Left renal cortex interstitium (tissue), 4 donors: ENCODE data around the gene PRKAG3. TPM values are rescaled to one million over a fixed set of nuclear protein-coding genes. Genes with fewer than 3 reads are reported as not detected.
"Not testable (repeated sequence)": the region's sequence is repeated elsewhere in the genome, so short reads cannot be mapped to it uniquely, and the experiment has no call there.

Source experiments
- DNase-seq, 4 donors: peaks; one replicate each; pipeline ENCODE4 v3.0.0-alpha.2; 2013; ENCODE audit warnings: low read depth in 4 of 4, low spot score in 2 of 4, missing footprints in 1 of 4
- polyA plus RNA-seq, 4 donors: library from polyadenylated mRNA; unstranded; fragments of 120-200 nt; gene quantifications; one replicate each; pipeline ENCODE4 v1.2.1, GENCODE V29; 2013; ENCODE audit not compliant: insufficient read length in 4 of 4

PRKAG3 gene
- polyA plus RNA-seq, 4 donors = 0.07 to 0.17 TPM; not detected in 2

- no peak for DNase-seq
Observed at GRCh38 chr2:218786133-218786532, 45.5 kb downstream of the PRKAG3 start.

- no peak for DNase-seq
Observed at GRCh38 chr2:218785103-218785502, 46.5 kb downstream of the PRKAG3 start.

GRCh38 chr2:218783688-218784087 is 47.9 kb downstream of the PRKAG3 start:
- DNase-seq = no peak

DNA sequence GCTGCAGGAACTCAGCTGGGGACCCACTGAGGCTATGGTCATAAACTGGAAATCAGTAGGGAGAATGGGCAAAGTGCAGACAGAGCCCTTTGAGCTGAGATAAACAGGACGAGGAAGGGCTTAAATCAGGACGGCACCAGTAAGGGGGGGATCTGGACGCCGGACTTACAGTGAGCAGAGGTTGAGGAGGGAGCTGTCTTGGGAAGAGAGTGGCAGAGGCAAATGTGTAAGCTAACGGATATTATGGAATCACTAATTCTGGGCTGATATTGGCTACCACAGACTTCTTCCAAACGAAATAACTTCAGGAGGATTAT is 49.1 kb downstream of the PRKAG3 start:
- no peak for DNase-seq

GRCh38 chr2:218781691-218782527 is 49.7 kb downstream of the PRKAG3 start, which contains the start of gene CYP27A1:
CYP27A1 (plus strand) TSS chr2:218782147; CDS start chr2:218782183, 36 bp downstream.
- DNase-seq = no peak

- DNase-seq = no peak
Observed at GRCh38 chr2:218780851-218781690, 50.5 kb downstream of the PRKAG3 start.

GRCh38 chr2:218780046-218780445 is 51.6 kb downstream of the PRKAG3 start:
- DNase-seq = no peak

DNA sequence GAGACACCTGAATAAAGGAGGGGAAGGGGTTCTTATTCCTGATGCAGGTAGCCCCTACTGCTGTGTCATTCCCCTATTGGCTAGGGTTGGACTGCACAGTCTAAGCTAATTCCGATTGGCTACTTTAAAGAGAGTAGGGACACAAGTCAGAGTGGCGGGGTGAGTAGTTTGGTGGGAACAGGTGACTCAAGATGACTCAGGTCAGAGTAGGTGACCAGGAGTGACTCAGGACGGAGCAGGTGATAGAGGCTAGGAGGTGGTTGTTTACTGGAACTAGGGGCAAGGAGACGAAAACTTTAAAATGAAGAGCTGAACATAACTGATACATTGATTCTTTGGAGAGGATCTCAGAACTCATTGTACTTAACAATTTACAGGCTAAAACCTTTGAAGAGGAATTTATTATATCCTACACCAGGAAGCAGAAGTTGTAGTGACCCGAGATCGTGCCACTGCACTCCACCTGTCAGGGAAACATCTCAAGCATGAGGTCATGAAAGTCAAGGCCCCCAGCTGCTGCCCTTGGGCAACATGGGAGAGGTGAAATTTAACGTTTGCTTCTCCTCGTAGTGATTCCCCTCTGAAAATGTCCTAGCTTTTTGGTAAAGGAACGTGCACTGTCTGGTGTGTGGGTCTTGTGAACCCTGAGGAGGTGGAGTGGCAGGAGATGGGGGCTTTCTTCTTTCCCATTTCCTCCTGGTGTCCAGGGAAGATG is 54.2 kb downstream of the PRKAG3 start:
- no peak for DNase-seq

DNA sequence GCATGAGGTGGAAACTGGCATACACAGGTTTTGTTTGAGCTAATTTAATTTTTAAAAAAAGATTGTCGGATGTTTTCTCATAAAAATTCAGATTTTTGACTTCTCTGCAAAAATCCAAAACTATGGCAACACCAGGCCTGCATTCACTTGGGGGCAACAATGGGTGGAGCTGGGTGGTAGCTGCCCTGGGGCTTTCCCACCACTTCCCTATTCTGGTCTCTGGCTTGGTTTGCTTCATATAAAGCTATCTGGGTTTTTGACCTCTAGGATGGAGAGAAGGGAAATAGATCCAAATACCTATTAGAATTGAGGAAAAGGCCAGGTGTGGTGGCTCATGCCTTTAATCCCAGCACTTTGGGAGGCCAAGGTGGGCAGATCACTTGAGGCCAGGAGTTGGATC is 55.1 kb downstream of the PRKAG3 start:
- no peak for DNase-seq

DNA sequence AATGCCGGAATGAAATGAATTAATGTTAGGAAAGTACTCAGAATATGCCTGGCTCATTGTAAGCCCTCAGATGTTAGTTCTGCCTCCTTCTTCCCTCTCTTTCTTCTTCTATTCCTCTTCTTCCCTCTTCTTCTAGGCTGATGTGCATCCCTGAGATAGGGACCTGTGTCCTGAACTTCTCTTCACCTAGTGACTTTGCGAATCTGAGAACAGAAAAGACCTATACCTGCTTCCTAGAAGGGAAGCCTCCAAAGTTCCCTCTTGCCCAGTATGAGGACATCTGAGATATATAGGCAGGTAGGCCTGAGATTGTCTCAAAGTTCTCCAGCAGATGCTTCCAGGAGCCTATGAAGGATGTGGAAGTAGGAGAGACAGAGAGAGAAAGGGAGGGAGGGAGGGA is 57.7 kb downstream of the PRKAG3 start:
- no peak for DNase-seq

GRCh38 chr2:218772759-218773158 is 58.8 kb downstream of the PRKAG3 start:
- DNase-seq = not testable (repeated sequence)

Other genes with a start within 250 kb of the PRKAG3 start
- gene PLCD4, start 223.9 kb downstream of the PRKAG3 start, polyA plus RNA-seq = 10 to 100 TPM in 1 of 4 donors, 1 to 10 TPM in 3; 7.1 to 11.3 (median 8.2) TPM
- 10 to 100 TPM; 15.2 to 25.7 (median 18.9) TPM for gene ZNF142, start 172.2 kb downstream of the PRKAG3 start, polyA plus RNA-seq
- gene BCS1L, start 172.1 kb downstream of the PRKAG3 start, polyA plus RNA-seq = 10 to 100 TPM; 47.6 to 64.8 (median 58.9) TPM
- gene RNF25, start 159.8 kb downstream of the PRKAG3 start, polyA plus RNA-seq = 10 to 100 TPM; 44.3 to 53.9 (median 48.3) TPM
- 100 to 1,000 TPM in 2 of 4 donors, 10 to 100 TPM in 2; 37.0 to 118 (median 82.2) TPM for gene STK36, start 159.7 kb downstream of the PRKAG3 start, polyA plus RNA-seq
- gene TTLL4, start 121.0 kb downstream of the PRKAG3 start, polyA plus RNA-seq = 10 to 100 TPM; 25.8 to 44.4 (median 34.3) TPM
- gene CYP27A1, start 49.7 kb downstream of the PRKAG3 start, polyA plus RNA-seq = 10 to 100 TPM; 44.2 to 57.0 (median 51.7) TPM
- under 1 TPM; 0.13 to 0.57 (median 0.41) TPM for gene WNT6, start 28.0 kb upstream of the PRKAG3 start, polyA plus RNA-seq
- gene WNT10A, start 49.0 kb upstream of the PRKAG3 start, polyA plus RNA-seq = 1 to 10 TPM in 3 of 4 donors, under 1 TPM in 1; 0.98 to 1.2 (median 1.1) TPM
- gene CDK5R2, start 127.9 kb upstream of the PRKAG3 start, polyA plus RNA-seq = under 1 TPM in 2 of 4 donors, not detected in 2; 0.06 to 0.13 TPM
- under 1 TPM in 1 of 4 donors, not detected in 3; 0.13 TPM for gene FEV, start 153.4 kb upstream of the PRKAG3 start, polyA plus RNA-seq
- gene CRYBA2, start 161.6 kb upstream of the PRKAG3 start, polyA plus RNA-seq = not detected
- under 1 TPM; 0.24 to 0.73 (median 0.34) TPM for gene CFAP65, start 209.7 kb upstream of the PRKAG3 start, polyA plus RNA-seq
- 1 to 10 TPM; 1.7 to 2.7 (median 1.8) TPM for gene IHH, start 229.1 kb upstream of the PRKAG3 start, polyA plus RNA-seq